RWPE2 (cell line): ENCODE measurements around the gene CD1E.
"Not testable (repeated sequence)": the region's sequence is repeated elsewhere in the genome, so short reads cannot be mapped to it uniquely, and the experiment has no call there.

Source experiments
- ATAC-seq: fragments of 200-7000 bp; cut with Tn5 transposase; 3 replicates; pipeline ENCODE4 v1.9.1; 2021; ENCODE audit warnings: low read depth
- DNase-seq: peaks from one replicate; pipeline ENCODE4 v3.0.0-alpha.2; 2020; ENCODE audit warnings: low spot score
- H3K27ac ChIP-seq: fragments of 450-650 bp; 2 replicates; pipeline ENCODE4 v1.5.1; 2017; ENCODE audit warnings: mild to moderate bottlenecking; ENCODE audit not compliant: poor library complexity, severe bottlenecking
- H3K27me3 ChIP-seq: fragments of 250-450 bp; sonication (Bioruptor Pico); 2 replicates; pipeline ENCODE4 v1.5.1; 2021; ENCODE audit warnings: mild to moderate bottlenecking, moderate library complexity; ENCODE audit not compliant: insufficient read depth, poor library complexity, severe bottlenecking
- H3K36me3 ChIP-seq: fragments of 250-450 bp; sonication (Bioruptor Pico); 2 replicates; pipeline ENCODE4 v1.5.1; 2020; ENCODE audit warnings: low read depth, mild to moderate bottlenecking, moderate library complexity
- H3K4me1 ChIP-seq: fragments of 250-450 bp; sonication (Bioruptor Pico); 2 replicates; pipeline ENCODE4 v1.5.1; 2021; ENCODE audit warnings: mild to moderate bottlenecking, moderate library complexity; ENCODE audit not compliant: insufficient read depth, poor library complexity, severe bottlenecking
- H3K4me3 ChIP-seq: fragments of 250-450 bp; sonication (Bioruptor Pico); 2 replicates; pipeline ENCODE4 v1.5.1; 2021; ENCODE audit warnings: mild to moderate bottlenecking, moderate library complexity; ENCODE audit not compliant: severe bottlenecking
- H3K9me3 ChIP-seq: fragments of 250-450 bp; sonication (Bioruptor Pico); 2 replicates; pipeline ENCODE4 v1.5.1; 2021; ENCODE audit warnings: mild to moderate bottlenecking, moderate library complexity; ENCODE audit not compliant: severe bottlenecking
- TF ChIP-seq, protein P1 (sequence below): fragments of 450-650 bp; IDR thresholded peaks from one replicate; pipeline ENCODE4 v1.5.1; 2017; ENCODE audit warnings: mild to moderate bottlenecking, moderate library complexity; ENCODE audit not compliant: poor library complexity, severe bottlenecking

CD1E gene

DNA sequence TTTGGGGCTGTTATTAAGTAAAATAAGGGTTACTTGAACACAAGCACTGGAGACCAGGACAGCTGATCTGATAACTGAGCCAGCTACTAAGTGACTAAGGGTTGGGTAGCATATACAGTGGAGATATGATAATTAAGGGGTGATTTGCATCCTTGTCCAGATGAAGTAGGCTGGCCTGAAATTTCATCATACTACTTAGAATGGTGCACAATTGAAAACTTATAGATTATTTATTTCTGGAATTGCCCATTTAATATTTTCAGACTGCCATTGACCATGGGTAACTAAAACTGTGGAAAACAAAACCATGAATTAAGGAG is 18.5 kb upstream of the CD1E start:
- Histone ChIP-seq H3K27me3 (no peaks in the 10 kb centered on the region), H3K9me3 (no peaks in the 10 kb centered on the region), H3K4me1 (no peaks in the 10 kb centered on the region), H3K4me3 (no peak overlapping the region), H3K27ac (no peak overlapping the region), H3K36me3 (no peaks in the 10 kb centered on the region)
- DNase-seq (no peak), ATAC-seq (no peak)
- TF ChIP-seq, protein P1, sequence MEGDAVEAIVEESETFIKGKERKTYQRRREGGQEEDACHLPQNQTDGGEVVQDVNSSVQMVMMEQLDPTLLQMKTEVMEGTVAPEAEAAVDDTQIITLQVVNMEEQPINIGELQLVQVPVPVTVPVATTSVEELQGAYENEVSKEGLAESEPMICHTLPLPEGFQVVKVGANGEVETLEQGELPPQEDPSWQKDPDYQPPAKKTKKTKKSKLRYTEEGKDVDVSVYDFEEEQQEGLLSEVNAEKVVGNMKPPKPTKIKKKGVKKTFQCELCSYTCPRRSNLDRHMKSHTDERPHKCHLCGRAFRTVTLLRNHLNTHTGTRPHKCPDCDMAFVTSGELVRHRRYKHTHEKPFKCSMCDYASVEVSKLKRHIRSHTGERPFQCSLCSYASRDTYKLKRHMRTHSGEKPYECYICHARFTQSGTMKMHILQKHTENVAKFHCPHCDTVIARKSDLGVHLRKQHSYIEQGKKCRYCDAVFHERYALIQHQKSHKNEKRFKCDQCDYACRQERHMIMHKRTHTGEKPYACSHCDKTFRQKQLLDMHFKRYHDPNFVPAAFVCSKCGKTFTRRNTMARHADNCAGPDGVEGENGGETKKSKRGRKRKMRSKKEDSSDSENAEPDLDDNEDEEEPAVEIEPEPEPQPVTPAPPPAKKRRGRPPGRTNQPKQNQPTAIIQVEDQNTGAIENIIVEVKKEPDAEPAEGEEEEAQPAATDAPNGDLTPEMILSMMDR, result no peak

DNA sequence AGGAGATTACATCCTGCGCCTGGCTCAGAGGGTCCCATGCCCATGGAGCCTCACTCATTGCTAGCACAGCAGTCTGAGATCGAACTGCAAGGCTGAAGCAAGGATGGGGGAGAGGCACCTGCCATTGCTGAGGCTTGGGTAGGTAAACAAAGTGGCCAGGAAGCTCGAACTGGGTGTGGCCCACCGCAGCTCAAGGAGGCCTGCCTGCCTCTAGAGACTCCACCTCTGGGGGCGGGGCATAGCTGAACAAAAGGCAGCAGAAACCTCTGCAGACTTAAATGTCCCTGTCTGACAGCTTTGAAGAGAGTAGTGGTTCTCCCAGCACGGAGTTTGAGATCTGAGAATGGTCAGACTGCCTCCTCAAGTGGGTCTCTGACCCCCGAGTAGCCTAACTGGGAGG is 17.3 kb upstream of the CD1E start:
- not testable (repeated sequence) for H3K27ac ChIP-seq, H3K27me3 ChIP-seq, DNase-seq, H3K36me3 ChIP-seq, ATAC-seq, H3K9me3 ChIP-seq, H3K4me3 ChIP-seq, H3K4me1 ChIP-seq

DNA sequence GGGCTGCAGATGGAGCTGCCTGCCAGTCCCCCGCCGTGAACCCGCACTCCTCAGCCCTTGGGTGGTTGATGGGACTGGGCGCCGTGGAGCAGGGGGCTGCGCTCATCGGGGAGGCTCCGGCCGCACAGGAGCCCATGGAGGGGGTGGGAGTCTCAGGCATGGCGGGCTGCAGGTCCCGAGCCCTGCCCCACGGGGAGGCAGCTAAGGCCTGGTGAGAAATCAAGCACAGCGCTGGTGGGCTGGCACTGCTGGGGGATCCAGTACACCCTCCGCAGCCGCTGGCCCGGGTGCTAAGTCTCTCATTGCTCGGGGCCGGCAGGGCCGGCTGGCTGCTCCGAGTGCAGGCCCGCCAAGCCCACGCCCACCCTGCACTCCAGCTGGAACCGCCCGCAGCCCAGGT is 4.7 kb upstream of the CD1E start:
- H3K36me3 ChIP-seq, H3K4me1 ChIP-seq, H3K4me3 ChIP-seq, H3K9me3 ChIP-seq, ATAC-seq, H3K27ac ChIP-seq, H3K27me3 ChIP-seq, DNase-seq: not testable (repeated sequence)

DNA sequence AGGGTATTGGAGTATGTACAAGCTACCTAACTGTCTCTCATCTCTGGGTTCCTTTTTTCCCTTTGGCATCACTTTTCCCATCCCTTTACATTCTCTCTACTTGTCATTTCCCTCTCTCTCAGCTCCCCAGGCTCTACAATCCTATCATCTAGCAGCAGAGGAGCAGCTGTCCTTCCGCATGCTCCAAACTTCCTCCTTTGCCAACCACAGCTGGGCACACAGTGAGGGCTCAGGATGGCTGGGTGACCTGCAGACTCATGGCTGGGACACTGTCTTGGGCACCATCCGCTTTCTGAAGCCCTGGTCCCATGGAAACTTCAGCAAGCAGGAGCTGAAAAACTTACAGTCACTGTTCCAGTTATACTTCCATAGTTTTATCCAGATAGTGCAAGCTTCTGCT is 561 bp downstream of the CD1E start:
- H3K9me3 ChIP-seq, result no peaks in the 10 kb centered on the region
- no peak for ATAC-seq
- H3K4me1 ChIP-seq, result no peaks in the 10 kb centered on the region
- H3K36me3 ChIP-seq, result no peaks in the 10 kb centered on the region
- no peak overlapping the region for H3K4me3 ChIP-seq
- H3K27me3 ChIP-seq, result no peaks in the 10 kb centered on the region
- no peak for DNase-seq
- no peak overlapping the region for H3K27ac ChIP-seq
- TF ChIP-seq, protein P1, result no peak

DNA sequence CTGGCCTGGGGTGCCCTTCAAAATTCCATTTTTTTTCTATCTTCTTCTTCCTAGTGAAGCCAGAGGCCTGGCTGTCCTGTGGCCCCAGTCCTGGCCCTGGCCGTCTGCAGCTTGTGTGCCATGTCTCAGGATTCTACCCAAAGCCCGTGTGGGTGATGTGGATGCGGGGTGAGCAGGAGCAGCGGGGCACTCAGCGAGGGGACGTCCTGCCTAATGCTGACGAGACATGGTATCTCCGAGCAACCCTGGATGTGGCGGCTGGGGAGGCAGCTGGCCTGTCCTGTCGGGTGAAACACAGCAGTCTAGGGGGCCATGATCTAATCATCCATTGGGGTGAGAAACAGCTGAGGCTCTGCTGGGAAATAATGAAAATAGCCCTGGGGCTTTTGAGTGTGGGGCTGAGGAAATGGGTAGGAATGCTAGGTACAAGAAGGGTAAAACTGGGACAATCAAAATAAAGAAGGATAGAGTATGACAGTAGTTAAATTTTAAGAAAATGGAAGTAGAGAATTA is 2.1 kb downstream of the CD1E start:
- Histone ChIP-seq H3K4me1 (no peaks in the 10 kb centered on the region), H3K27me3 (no peaks in the 10 kb centered on the region), H3K36me3 (no peaks in the 10 kb centered on the region), H3K4me3 (no peak overlapping the region), H3K9me3 (no peaks in the 10 kb centered on the region), H3K27ac (no peak overlapping the region)
- ATAC-seq (no peak), DNase-seq (no peak)
- TF ChIP-seq, protein P1, result no peak

DNA sequence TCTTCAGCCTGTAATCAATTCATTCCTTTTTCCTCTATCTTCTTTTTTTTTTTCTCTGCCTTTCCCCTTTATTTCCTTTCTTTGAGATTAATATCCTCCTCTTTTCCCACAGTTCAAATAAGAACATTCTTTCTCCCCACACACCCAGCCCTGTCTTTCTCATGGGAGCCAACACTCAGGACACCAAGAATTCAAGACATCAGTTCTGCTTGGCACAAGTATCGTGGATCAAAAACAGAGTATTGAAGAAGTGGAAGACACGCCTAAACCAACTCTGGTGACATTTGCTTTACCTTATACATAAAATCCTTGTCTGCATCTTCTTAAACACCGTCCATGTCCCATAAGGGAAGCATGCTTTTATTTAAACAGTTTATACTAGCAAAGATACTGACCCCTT is 2.9 kb downstream of the CD1E start:
- H3K27ac ChIP-seq, result no peak overlapping the region
- H3K27me3 ChIP-seq, result no peaks in the 10 kb centered on the region
- no peaks in the 10 kb centered on the region for H3K36me3 ChIP-seq
- no peak for ATAC-seq
- H3K4me1 ChIP-seq, result no peaks in the 10 kb centered on the region
- TF ChIP-seq, protein P1, result no peak
- no peak overlapping the region for H3K4me3 ChIP-seq
- no peaks in the 10 kb centered on the region for H3K9me3 ChIP-seq
- no peak for DNase-seq
